Stimulated activated CD4-positive, alpha-beta T cell treated with anti-CD3 and anti-CD28 coated beads, Interleukin-15, amount 100 ng/mL, for 48 hours (primary cell): ENCODE measurements around the gene ANP32E.
"Not testable (repeated sequence)": the region's sequence is repeated elsewhere in the genome, so short reads cannot be mapped to it uniquely, and the experiment has no call there.

Source experiments
- DNase-seq, 2 donors: peaks; one replicate each; pipeline ENCODE4 v3.0.0-alpha.2; 2020; ENCODE audit warnings: low read depth in 2 of 2

ANP32E gene

DNA sequence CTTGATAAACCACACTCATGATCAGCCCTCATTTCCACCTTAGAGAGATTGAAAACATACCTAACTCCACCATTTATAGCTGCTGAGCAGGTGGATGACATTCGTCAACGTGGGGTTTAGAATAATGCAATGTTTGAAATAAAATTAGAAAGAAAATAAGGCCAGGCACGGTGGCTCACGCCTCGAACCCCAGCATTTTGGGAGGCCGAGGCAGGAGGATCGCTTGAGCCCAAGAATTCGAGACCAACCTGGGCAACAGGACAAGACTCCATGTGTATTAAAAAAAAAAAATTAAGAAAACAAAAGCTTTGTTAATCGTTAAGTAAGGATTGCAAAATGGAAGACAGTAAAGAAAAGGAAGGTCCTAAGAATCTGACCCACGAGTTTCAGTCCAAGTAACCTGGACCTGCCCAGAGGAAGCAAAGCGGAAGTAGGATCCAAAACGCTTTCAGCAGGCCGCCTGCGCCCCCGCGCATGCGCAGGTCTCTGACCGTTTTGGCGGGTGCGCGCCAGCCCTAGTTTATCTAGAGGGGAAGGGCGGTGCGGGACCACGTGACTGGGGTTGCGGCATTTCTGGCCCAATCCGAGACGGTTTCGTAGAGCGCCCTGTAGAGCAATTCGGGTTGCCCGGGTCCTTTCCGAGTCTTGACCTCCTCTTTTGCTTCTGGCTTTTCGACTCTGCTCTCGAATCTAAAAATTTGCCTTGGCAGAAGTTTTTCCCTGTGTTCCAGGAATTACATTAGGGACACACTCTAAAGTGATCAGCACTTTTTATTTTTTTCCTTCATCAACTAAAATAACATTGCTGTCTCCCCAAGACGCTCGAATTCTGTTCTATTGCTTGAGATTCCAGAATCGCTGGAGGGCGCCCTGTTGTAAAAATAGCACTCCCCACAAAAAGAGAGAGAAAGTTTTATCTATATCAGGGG, 22.5 kb downstream of the ANP32E start:
- peak; percentile 89 for DNase-seq

DNA sequence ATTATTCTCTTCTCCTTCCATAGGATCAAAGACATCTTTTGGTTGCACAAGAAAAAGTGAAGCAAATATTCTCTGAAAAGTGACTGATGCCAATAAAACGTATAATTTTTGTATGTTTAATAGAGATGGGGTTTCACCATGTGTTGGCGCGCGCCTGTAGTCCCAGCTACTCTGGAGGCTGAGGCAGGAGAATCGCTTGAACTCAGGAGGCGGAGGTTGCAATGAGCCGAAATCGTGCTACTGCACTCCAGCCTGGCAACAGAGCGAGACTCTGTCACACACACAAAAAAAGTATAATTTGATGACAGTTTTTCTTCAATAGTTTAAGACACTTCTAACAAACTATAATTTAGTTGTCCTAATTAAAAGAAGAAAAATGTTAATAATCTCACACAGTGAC, 23.8 kb downstream of the ANP32E start:
- DNase-seq = no peak

DNA sequence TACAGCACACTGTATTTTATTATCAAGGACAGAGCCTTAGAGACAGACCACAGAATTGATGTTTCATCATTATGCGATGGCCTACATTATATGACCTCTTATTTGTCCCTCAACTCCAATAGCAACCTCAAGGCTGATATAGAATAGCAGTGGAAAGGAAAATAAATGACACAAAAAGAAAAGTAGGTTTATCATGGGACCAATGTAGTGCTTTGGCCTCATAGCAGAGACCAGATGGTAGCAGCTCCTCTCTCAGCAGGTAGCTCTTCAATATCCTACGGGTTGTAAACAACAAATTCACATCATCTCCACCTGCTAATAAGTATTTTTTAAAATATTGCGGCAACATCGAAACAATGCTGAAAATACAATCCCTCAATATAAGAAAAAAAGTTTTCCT, 25.2 kb downstream of the ANP32E start:
- no peak for DNase-seq

DNA sequence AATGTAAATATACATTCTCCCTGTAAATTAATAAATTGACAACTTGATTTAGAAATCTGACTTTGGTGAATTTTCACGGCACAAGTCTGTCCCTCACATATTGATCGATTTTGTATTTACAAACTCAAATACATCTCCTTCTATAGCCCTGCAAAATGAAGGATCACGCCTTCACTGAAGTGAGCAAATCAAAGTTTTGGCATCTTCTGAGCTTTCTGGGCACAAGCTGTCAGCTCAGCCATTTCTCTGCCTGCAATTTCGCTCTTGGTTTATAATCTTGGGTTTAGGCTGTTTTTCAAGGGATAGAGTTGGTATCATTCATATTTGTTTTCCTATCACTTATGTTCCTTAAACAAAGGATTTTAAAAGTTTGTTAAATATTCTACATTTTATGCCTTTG, 25.8 kb downstream of the ANP32E start:
- no peak for DNase-seq

DNA sequence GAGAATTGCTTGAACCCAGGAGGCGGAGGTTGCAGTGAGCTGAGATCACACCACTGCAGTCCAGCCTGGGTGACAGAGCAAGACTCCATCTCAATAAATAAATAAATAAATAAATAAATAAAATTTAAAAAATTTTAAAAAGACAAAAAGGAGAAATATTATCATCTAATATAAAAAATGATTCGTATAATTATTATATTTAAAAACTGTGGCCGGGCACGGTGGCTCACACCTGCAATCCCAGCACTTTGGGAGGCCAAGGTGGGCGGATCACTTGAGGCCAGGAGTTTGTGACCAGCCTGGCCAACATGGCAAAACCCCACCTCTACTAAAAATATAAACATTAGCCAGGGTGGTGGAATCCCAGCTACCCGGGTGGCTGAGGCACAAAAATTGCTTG, 27.5 kb downstream of the ANP32E start:
- not testable (repeated sequence) for DNase-seq

DNA sequence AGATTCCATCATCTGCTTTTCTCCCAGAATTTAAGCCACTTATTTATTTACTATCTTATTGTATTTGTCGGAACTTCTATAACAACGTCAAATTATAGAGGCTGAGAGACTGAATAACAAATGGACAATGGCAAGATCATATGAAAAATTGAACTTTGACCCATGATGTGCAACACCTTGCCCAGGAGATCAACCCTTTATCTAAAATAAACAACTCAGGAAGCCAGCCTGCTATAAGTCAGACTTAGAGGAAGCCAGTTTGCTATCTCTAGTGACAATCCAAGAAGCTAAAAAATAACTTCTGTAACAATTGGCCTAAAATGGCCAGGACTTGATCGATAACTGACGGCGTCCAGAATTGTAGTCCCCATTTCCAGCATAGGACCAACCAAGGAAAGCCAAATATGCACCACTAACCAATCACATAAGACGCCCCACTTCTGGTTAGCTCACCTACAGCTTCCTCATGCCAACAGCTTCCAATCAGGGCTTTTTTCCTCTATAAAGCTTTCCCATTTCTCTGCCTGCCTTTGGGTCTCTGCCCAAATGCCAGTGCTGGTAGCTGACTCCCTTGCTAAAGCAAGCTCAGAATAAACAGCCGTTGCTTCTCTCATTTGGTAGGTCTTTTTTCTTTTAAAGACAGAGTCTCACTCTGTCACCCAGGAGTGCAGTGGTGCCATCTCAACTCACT, 28.5 kb downstream of the ANP32E start:
- DNase-seq = no peak

DNA sequence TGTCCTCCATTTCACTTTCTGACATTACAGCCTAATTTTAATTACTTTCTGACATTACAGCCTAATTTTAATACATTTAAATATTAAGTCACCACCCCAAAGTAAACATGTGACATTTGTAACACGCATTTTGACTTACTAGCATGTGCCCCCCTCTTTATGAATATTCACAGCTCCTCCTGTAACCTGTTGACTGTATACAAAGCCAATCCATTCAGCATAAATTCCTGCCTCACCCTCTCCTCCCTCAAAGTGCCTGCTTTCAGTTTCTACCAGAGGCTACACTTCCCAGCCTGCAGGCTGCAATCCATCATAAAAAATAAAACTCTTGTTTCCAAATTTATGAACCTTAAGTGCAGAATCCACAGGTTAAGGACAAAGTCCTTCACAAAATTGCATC, 39.5 kb downstream of the ANP32E start:
- no peak for DNase-seq

DNA sequence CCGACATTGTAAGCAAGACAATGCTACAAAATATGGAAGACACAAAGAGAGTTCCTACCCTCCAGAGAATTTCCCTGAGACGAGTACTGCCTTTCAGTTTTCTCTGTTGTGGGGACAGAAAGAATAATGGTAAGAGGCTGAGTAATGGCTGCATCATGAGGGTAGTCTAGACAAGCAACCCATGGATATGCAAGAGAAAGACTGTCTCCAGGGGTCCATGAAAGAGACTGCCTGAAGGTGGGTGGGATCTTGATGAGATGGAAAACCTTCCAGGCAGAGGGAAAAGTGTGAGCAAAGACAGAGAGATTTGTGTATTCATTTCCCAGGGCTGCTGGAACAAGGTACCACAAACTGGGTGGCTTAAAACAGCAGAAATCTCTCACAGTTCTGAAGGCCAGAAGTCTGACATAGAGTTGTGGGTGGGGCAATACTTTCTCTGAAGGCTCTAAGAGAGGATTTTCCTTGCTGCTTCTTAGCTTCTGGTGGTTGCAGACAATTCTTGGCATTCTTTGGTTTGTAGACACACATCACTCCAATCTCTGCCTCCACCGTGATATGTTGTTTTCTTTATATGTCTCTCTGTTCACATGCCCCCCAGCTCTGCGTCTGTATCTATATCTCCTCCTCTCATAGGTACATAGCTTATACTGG, 41.4 kb downstream of the ANP32E start:
- DNase-seq = no peak

DNA sequence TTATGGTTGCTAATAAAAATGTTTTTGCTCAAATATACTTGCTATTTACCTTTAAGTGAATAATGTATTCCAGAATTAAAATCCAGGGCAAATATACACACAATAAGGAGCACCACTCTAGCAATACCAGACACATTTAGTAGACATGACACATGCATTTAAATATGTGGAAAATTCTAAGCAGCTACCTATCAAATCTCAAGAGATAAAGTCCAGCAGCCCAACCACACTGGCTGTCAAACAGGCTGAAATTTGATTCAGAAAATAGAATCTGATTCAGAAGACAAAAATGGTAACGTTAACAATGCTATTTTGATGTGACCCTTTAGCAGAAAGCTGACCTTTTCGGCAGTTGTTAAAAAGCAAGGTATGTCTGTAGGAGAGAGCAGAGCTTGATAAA, 43.9 kb downstream of the ANP32E start:
- DNase-seq = no peak

DNA sequence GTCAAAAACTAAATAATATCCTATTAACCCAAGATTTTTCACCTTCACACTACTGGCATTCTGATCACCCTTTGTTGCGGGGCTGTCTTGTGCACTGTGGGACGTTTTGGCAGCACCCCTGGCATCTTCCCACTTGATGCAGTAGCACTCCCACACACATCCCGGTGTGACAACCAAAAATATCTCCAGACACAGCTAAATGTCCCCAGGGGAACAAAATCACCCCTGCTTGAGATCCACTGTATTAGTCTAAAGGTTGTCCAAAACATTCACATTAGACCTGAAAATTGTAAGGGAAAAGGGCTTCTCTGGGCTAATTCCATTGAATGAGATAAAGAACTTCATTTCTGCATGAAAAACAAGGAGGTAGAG, 48.4 kb downstream of the ANP32E start:
- DNase-seq = no peak

DNA sequence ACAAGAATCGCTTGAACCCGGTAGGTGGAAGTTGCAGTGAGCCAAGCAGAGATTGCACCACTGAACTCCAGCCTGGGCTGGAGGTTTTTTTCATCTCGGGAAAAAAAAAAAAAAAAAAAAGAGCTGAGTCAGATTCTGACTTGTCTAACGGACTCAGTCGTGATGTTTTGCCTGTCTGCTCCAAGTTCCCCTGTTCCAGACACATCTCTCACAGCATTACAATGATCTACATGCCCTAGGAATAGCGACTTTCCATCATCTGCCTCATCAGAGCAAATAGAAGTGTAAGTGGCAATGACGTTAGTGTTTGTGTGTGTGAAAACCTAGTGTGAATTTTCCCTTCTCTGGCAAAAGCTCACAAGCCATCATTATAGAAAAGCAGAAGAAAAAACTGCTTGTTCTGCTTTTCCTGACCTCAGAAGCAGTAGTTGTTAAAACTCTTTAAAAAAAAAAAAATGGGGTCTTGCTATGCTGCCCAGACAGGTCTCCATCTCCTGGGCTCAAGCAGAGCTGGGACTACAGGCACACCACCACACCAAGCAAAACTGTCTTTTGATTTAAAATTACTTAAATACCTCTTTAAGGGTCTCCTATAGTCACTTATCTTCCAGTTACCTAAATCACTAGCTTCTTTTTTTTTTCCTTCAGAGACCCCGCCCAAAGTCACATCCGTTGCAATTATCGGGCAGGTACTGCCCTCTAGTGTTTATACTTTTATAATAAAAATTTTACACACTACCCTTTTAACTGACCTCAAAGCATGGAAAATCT, 48.9 kb downstream of the ANP32E start:
- no peak for DNase-seq

DNA sequence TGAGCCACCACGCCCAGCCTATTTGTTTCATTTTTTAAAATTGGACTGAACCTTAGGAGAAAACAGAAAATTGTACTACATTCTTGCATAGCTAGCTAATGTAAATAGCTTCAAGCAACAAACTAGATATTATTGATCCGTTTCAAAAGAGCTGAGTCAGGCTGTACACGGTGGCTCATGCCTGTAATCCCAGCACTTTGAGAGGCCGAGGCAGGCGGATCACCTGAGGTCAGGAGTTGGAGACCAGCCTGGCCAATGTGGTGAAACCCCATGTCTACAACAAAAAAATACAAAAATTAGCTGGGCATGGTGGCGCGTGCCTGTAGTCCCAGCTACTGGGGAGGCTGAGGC, 49.5 kb downstream of the ANP32E start:
- DNase-seq = not testable (repeated sequence)

DNA sequence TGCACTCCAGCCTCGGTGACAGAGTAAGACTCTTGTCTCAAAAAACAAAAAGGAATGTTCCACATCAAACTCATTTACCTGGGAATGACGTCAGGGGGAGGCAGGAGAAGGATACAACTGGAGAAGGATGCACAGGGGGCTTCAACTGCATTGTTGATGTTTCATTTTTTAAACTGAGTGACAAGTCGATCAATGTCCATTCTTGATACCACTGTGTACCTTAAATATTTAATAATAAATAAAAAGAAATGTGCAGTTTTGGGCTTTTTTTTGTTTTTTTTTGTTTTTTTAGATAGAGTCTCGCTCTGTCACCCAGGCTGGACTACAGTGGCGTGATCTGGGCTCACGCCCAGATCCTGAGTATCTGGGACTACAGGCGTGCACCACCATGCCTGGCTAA, 50.4 kb downstream of the ANP32E start:
- DNase-seq = no peak

DNA sequence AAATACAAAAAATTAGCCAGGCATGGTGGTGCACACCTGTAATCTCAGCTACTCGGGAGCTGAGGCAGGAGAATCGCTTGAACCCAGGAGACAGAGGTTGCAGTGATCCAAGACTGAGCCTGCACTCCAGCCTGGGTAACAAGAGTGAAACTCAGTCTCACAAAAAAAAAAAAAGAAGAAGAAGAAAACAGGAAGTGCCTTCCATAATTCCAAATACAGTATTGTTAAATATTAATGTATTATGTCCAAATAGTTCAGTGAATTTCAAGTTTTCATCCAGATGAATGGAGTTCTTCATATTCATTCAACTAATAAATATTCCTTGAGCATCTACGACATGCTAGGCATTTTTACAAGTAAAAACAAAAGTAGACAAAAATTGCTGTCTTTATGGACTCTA, 52.9 kb downstream of the ANP32E start:
- no peak for DNase-seq

DNA sequence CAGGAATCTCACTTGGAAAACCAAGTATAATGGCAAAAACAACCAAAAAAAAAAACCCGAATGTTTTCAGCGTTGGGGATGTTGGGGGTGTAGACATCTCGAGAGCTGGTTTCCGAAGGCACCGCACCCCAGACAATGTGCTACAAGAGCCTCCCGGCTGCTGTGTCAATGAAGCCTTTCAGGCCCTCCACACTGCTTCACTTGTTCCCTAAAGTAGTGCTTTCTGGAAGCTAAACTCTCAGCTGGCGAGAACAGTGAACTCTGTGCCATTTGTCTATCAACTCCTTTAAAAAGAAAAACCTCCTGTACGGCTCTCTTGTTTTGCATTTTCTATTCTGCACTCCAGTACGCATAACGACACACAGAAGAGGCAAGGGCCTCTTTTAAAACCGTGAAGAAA, 53.7 kb downstream of the ANP32E start:
- no peak for DNase-seq

DNA sequence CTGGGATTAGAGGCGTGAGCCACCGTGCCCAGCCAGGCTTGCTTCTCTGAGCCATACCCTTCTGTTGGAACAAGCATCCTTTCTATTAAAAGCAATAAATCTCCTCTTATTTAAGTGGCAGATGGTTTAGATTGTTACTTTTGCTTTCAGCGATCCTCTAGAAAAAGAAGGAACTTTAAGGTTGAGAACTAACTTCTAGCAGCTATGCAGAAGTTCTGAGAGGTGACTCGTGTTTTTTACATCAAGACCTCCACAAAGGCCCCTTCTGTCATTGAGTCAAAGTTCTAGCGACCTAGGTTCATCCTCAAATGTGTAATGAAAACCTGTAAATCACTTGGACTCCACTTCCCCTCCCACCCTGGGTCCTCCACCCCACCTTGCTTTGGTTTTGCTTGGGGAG, 55.4 kb downstream of the ANP32E start:
- no peak for DNase-seq

DNA sequence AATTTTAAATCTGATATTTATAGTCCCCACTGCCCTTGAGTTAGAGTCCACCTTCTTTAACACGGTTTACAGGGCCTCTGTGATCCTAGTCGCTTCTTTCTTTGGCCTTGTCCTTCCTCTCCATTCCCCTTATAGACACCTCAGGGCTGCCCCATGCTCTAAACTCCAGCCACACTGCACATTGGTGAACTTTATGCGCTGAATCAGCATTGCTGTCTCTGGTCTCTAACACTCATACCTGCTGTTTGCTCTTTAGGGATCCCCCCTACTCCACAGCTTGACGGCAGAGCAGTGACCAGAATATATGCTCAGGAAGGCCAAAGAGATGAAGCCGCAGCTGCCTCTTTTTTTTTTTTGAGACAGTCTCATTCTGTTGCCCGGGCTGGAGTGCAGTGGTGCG, 56.0 kb downstream of the ANP32E start:
- DNase-seq = no peak

DNA sequence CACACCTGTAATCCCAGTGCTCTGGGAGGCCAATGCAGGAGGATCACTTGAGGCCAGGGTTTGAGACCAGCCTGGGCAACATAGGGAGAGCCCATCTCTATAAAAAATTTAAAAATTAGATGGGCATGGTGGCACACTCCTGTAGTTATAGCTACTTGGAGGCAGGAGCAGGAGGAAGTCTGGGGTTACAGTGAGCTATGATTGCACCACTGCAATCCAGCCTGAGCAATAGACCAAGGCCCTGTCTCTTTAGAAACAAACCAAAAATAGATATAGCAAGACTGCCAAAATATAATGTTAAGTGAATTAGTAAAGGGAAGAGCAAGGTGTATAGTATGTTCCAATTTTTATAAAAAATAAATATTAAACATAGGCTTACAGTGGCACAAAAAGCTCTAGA, 57.4 kb downstream of the ANP32E start:
- DNase-seq = no peak

DNA sequence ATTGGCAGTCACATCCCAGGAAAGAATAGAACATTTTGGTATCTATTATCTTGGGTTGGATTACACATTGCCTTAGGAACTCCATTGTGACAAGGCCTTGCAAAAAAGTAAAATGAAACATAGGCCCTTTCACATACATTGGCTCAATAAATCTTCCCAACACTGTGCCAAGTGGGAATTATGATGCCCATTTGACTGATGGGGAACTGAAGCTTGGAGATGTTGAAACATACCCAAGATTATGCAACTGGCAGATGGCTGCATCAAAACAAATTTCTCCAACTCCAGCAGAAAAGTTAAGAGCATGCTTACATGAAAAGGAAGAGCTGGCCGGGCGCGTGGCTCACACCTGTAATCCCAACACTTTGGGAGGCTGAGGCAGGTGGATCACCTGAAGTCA, 59.3 kb downstream of the ANP32E start:
- no peak for DNase-seq

DNA sequence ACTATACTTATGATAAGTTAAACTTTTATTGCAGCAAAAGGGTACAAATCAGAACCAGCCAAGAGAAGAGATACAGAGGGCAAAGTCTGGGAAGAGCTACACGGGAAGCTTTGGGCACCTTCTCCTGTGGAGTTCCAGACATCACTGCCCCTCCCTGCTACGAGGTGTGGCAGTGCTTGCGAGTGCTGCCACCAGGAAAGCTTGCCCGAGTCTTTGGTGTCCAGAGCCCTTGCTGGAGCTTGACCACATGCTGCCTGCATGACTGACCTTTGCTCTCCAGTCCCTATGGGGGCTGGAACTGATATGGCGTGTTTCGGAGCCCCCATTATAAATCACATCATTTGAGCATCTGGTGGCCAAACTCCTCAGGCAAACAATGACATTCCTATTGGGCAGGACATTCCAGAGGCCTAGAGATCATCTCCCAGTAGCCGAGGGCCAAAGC, 62.7 kb downstream of the ANP32E start:
- DNase-seq = no peak

DNA sequence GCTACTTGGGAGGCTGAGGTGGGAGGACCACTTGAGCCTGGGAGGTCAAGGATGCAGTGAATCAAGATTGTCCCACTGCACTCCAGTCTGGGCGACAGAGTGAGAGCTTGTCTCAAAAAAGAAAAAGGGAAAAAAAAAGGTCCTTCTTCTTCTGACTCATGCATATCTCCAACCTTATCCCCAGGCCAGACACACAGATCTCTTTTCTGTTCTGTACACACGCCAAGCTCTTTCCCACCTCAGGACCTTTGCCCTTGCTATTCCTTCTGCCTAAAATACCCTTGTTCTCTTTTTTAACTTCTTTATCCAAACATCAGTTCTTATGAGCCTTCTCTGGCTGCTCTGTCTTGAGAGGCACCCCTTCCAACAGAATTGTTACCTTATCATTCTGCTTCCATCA, 64.1 kb downstream of the ANP32E start:
- no peak for DNase-seq

DNA sequence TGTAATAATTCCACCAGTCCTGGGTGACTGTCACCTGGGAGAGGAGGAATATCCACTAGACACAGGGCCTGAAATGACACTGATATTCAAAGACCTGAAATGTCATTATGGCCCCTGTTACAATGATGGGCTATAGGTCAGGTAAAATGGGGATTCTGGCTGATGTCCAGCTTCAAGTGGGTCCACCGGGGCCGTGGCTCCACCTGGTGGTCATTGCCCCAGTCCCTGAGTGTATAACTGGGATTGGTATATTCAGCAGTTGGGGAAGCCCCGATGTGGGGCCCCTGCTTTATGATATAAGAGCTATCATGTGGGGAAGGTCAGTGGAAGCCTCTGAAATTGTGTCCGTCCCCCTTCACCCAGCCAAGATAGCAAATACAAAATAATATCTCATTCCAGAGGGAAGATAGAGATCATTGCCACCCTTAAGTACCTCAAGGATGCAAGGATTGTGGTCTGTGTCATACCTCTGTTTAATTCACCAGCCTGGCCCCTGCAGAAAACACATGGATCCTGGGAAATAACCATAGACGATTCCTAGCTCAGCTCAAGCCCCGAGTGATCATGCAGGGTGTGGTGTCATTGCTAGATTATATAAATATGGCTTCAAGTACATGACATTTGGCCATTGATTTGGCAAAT, 66.8 kb downstream of the ANP32E start:
- no peak for DNase-seq
